ENCODE data around the gene ITM2C.

ITM2C gene

GRCh38 chr2:230922951-230923717, 58.4 kb downstream of the ITM2C start:
- peaks cover 6% of the 10 kb centered on the region for H3K27me3 ChIP-seq (ENCODE audit: control insufficient read depth, insufficient read depth, low read length)
- H3K4me3 ChIP-seq (ENCODE audit: low read length): no peak overlapping the region
- no peaks in the 10 kb centered on the region for H3K9me3 ChIP-seq (ENCODE audit: control insufficient read depth, low read length)

DNA sequence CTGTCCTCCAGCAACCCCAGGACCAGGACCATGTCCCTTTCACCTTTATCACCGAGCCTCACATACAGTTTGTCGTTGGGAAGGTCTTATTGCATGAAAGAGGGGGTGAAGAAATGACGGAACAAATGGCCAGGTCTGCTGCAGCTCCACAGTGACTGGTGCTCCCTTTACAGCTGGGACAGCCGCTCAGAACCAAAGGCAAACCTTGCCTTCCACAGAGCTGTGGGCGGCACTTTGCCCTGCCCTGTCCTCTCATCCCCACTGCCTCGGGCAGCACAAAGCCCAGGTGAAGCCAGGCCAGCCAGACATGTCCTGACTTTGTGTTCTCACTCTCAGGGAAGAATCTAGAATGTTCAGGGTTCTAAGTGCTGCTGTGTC, 59.3 kb downstream of the ITM2C start:
- H3K27me3 ChIP-seq (ENCODE audit: control insufficient read depth, insufficient read depth, low read length): peaks cover 6% of the 10 kb centered on the region
- no peak overlapping the region for H3K4me3 ChIP-seq (ENCODE audit: low read length)
- no peak overlapping the region for H3K9ac ChIP-seq (ENCODE audit: low read length)
- no peaks in the 10 kb centered on the region for H3K9me3 ChIP-seq (ENCODE audit: control insufficient read depth, low read length)
- no peaks in the 10 kb centered on the region for H3K36me3 ChIP-seq (ENCODE audit: control insufficient read depth, insufficient read depth, low read length)
- H3K4me1 ChIP-seq (ENCODE audit: control insufficient read depth, insufficient read depth, low read length): no peaks in the 10 kb centered on the region

More at GRCh38 chr2:230922951-230923717, 58.4 kb downstream of the ITM2C start:
- Histone ChIP-seq H3K4me1 (ENCODE audit: control insufficient read depth, insufficient read depth, low read length) (no peaks in the 10 kb centered on the region), H3K36me3 (ENCODE audit: control insufficient read depth, insufficient read depth, low read length) (no peaks in the 10 kb centered on the region), H3K9ac (ENCODE audit: low read length) (no peak overlapping the region)

GRCh38 chr2:230924470-230925341, 60.0 kb downstream of the ITM2C start, which contains the start of gene GPR55:
GPR55 (minus strand) TSS chr2:230925242; CDS start chr2:230910962, 14,280 bp downstream.
- no peak within 1 kb of the TSS for H3K9ac ChIP-seq (ENCODE audit: low read length)
- no peaks in the 10 kb centered on the region for H3K4me1 ChIP-seq (ENCODE audit: control insufficient read depth, insufficient read depth, low read length)
- H3K4me3 ChIP-seq (ENCODE audit: low read length): no peak within 1 kb of the TSS
- H3K27me3 ChIP-seq (ENCODE audit: control insufficient read depth, insufficient read depth, low read length): peaks cover 6% of the 10 kb centered on the region
- H3K36me3 ChIP-seq (ENCODE audit: control insufficient read depth, insufficient read depth, low read length): no peaks in the 10 kb centered on the region
- H3K9me3 ChIP-seq (ENCODE audit: control insufficient read depth, low read length): no peaks in the 10 kb centered on the region

GRCh38 chr2:230925443-230925878, 60.7 kb downstream of the ITM2C start:
- Histone ChIP-seq H3K9ac (ENCODE audit: low read length) (no peak overlapping the region), H3K36me3 (ENCODE audit: control insufficient read depth, insufficient read depth, low read length) (no peaks in the 10 kb centered on the region), H3K27me3 (ENCODE audit: control insufficient read depth, insufficient read depth, low read length) (peaks cover 6% of the 10 kb centered on the region), H3K4me3 (ENCODE audit: low read length) (no peak overlapping the region), H3K9me3 (ENCODE audit: control insufficient read depth, low read length) (no peaks in the 10 kb centered on the region), H3K4me1 (ENCODE audit: control insufficient read depth, insufficient read depth, low read length) (no peaks in the 10 kb centered on the region)

- Histone ChIP-seq H3K9ac (ENCODE audit: low read length) (no peak overlapping the region), H3K4me1 (ENCODE audit: control insufficient read depth, insufficient read depth, low read length) (no peaks in the 10 kb centered on the region), H3K36me3 (ENCODE audit: control insufficient read depth, insufficient read depth, low read length) (no peaks in the 10 kb centered on the region), H3K9me3 (ENCODE audit: control insufficient read depth, low read length) (no peaks in the 10 kb centered on the region), H3K27me3 (ENCODE audit: control insufficient read depth, insufficient read depth, low read length) (peaks cover 6% of the 10 kb centered on the region), H3K4me3 (ENCODE audit: low read length) (no peak overlapping the region)
These were observed 61.4 kb downstream of the ITM2C start for GRCh38 chr2:230925879-230926765.

- H3K4me1 ChIP-seq (ENCODE audit: control insufficient read depth, insufficient read depth, low read length): no peaks in the 10 kb centered on the region
- H3K9me3 ChIP-seq (ENCODE audit: control insufficient read depth, low read length): no peaks in the 10 kb centered on the region
- peaks cover 6% of the 10 kb centered on the region for H3K27me3 ChIP-seq (ENCODE audit: control insufficient read depth, insufficient read depth, low read length)
- no peak overlapping the region for H3K4me3 ChIP-seq (ENCODE audit: low read length)
- H3K9ac ChIP-seq (ENCODE audit: low read length): no peak overlapping the region
- H3K36me3 ChIP-seq (ENCODE audit: control insufficient read depth, insufficient read depth, low read length): no peaks in the 10 kb centered on the region
These were observed 63.1 kb downstream of the ITM2C start for GRCh38 chr2:230927711-230928341.

Measured in mucosa of stomach (tissue), 1 donor.